Uterus (tissue), 4 donors: Measurements from ENCODE around the gene REN. TPM values are rescaled to one million over a fixed set of nuclear protein-coding genes. Genes with fewer than 3 reads are reported as not detected.

Experiments
- DNase-seq, 2 donors: peaks; one replicate each; pipeline ENCODE4 v3.0.0-alpha.2; 2019 to 2020
- H3K27ac ChIP-seq, 2 donors: fragments of 200-600 bp; sonication (generic); 1 replicate in 1 of 2; 2 replicates in 1 of 2; pipeline ENCODE4 v1.5.1; 2016 to 2018
- H3K27me3 ChIP-seq, 2 donors: fragments of 200-600 bp; sonication (generic); one replicate each; pipeline ENCODE4 v1.5.1; 2018 to 2019; ENCODE audit warnings: control low read depth in 1 of 2
- H3K36me3 ChIP-seq, 2 donors: fragments of 200-600 bp; sonication (generic); one replicate each; pipeline ENCODE4 v1.5.1; 2019; ENCODE audit warnings: control low read depth in 1 of 2
- H3K4me1 ChIP-seq, 2 donors: fragments of 200-600 bp; sonication (generic); one replicate each; pipeline ENCODE4 v1.5.1; 2018 to 2019; ENCODE audit warnings: control low read depth in 1 of 2
- H3K4me3 ChIP-seq, 2 donors: fragments of 200-600 bp; sonication (generic); 1 replicate in 1 of 2; 2 replicates in 1 of 2; pipeline ENCODE4 v1.5.1; 2018 to 2019; ENCODE audit warnings: mild to moderate bottlenecking in 1 of 2
- H3K9me3 ChIP-seq, 2 donors: fragments of 200-600 bp; sonication (generic); one replicate each; pipeline ENCODE4 v1.5.1; 2019; ENCODE audit warnings: control low read depth in 1 of 2
- CTCF ChIP-seq, 4 experiments: fragments of 200-600 bp in 2 of 4; fragments of 450-650 bp in 2 of 4; sonication (generic) in 2 of 4; IDR thresholded peaks; one replicate each; pipeline ENCODE4 v1.5.1; 2016 to 2019; ENCODE audit warnings: antibody characterized with exemption in 4 of 4, mild to moderate bottlenecking in 2 of 4, moderate library complexity in 1 of 4
- POLR2A ChIP-seq, 2 donors: fragments of 450-650 bp; IDR thresholded peaks; one replicate each; pipeline ENCODE4 v1.6.1; 2016; ENCODE audit warnings: antibody characterized with exemption in 2 of 2, mild to moderate bottlenecking in 1 of 2, moderate library complexity in 1 of 2
- intact Hi-C: fragments of 100-400 bp; cut with DNase I; formaldehyde crosslinking; loops from one replicate; pipeline ENCODE4 v1.15.1; 2023; ENCODE audit warnings: low total_unique reads
- total RNA-seq, 4 donors: library from RNA; depleted of rRNA in 3 of 4; stranded (reverse); fragments of >200 nt in 3 of 4; gene quantifications; one replicate each; pipeline versions ENCODE4 v1.1.0 to v1.2.4, GENCODE V29; 2014 to 2023
- donor health status: DM: yes; HTN: yes; CAD: no.

Gene REN
- total RNA-seq, 4 donors from 2014 or later, result 6.8 to 9.4 TPM; not detected in 2

DNA sequence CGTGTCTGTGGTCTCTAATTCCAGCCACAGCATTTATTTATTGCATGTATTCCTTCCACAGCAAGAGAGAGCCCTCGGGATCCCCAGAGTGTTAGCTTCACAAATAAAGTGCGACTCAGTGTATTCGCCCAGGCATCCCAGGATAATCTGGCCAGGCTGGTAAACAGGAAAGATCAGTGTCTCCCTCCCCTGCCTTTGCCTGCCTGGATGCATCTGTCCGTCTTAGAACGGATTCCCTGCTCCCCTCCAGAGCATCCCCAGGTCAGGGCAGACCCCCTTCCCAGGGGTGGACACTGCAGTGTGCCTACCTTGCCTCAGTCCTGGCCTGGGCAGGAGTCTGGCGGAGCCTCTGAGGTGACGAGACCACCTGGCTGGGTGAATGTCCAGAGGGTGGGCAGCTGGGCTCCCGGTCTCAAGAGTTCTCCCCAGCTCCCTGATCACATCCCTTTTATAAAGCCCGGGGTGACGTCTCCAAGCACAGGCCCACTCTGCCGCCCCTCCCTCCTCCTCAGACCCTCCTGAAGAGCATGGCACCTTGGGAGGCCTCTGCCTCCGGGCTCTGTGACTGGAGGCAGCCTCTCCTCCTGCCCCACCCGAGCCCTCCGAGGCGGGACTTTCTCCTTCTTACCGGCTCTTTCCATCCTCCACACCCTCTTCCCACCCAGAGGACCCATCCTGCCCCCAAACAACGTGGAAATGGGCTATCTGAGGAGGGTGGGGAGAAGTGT is 30.1 kb upstream of the REN start, which contains the start of gene KISS1:
TSS of gene KISS1 (minus strand) at position 424 of the 728 bp plus-strand sequence. CDS start 3,615 bp downstream, outside the sequence.
- Histone ChIP-seq H3K27me3 (no peaks in the 10 kb centered on the region), H3K36me3 (no peaks in the 10 kb centered on the region), H3K27ac (no peak within 1 kb of the TSS), H3K9me3 (no peaks in the 10 kb centered on the region), H3K4me3 (no peak within 1 kb of the TSS), H3K4me1 (no peaks in the 10 kb centered on the region)
- no peak for DNase-seq
- intact Hi-C loops, result no loop called here
- TF ChIP-seq CTCF (IDR thresholded peaks at IDR 0.05) (no peak), POLR2A (IDR thresholded peaks at IDR 0.05) (no peak)

DNA sequence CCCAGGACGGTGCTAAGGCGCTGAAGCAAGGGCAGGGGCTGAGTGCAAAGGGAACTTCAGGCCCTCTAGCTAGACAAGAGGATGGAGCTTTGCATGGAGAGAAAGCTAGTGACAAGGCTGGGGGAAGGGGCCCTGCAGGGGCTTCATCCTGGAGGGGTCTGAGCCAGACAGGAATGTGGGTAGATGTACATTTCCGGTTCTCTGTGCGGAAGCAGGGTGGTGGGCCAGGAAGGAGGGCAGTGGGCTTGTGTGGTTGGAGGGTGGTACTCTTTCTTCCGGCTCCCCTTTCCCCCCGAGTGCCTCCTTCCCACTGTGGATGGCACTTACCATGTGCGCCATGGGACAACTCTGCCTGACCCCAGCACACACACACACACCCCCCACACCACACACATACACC is 28.6 kb upstream of the REN start:
- TF ChIP-seq POLR2A (IDR thresholded peaks at IDR 0.05), result no peak
- no peak for TF ChIP-seq CTCF (IDR thresholded peaks at IDR 0.05)
- intact Hi-C loops, result no loop called here
- Histone ChIP-seq H3K4me3 (no peak overlapping the region), H3K9me3 (no peaks in the 10 kb centered on the region), H3K27ac (no peak overlapping the region), H3K4me1 (peaks cover 0 to 1% of the 10 kb centered on the region in 2 donors), H3K27me3 (no peaks in the 10 kb centered on the region), H3K36me3 (no peaks in the 10 kb centered on the region)
- DNase-seq, result no peak

DNA sequence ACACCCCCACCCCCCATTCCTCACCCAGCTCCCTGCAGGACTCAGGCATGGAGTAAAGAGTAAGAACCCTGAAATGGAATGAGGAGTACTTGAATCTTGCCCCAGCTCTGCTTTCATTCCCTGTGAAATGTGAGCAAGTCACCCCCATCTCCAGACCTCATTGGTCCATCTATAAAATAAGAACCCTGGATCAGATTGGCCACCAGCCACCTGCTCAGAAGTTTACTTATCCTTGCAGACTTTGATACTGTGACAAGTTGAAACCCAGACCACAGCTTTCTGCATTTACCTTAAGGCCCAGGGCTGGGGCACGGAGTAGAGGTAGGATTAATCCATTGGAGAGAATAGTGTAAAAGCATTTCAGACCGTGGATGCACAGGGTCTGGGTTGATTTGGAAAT is 27.9 kb upstream of the REN start:
- intact Hi-C loops, result no loop called here
- DNase-seq, result no peak
- TF ChIP-seq CTCF (IDR thresholded peaks at IDR 0.05) (no peak), POLR2A (IDR thresholded peaks at IDR 0.05) (no peak)
- Histone ChIP-seq H3K27me3 (no peaks in the 10 kb centered on the region), H3K36me3 (no peaks in the 10 kb centered on the region), H3K27ac (no peak overlapping the region), H3K4me3 (no peak overlapping the region), H3K9me3 (no peaks in the 10 kb centered on the region), H3K4me1 (peaks cover 0 to 4% of the 10 kb centered on the region in 2 donors)

- TF ChIP-seq POLR2A (IDR thresholded peaks at IDR 0.05) (no peak), CTCF (IDR thresholded peaks at IDR 0.05) (no peak)
- Histone ChIP-seq H3K4me1 (peaks cover 0 to 4% of the 10 kb centered on the region in 2 donors), H3K4me3 (no peak overlapping the region), H3K9me3 (no peaks in the 10 kb centered on the region), H3K36me3 (no peaks in the 10 kb centered on the region), H3K27ac (no peak overlapping the region), H3K27me3 (no peaks in the 10 kb centered on the region)
- no peak for DNase-seq
- intact Hi-C loops, result no loop called here
Measured at GRCh38 chr1:204192589-204193352, 26.6 kb upstream of the REN start.

DNA sequence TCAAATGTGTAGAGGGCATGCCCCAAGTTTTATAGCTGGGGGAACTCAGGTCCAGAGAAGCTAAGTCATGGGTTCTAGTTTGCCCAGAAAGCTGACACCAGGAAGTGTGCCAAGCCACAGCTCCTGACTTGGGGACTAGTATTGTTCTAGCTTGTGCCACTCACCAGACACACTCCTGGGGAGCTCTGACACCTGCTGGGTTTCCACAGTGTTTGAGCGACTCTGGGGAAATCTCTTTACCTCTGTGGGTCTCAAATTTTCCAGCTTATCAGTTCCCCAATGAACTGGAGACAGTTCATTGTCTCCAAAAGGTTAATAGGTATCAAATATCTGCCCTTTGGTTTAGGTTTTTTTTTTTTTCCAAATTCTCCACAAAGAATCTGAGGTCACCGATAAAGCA is 25.9 kb upstream of the REN start:
- no peaks in the 10 kb centered on the region for H3K27me3 ChIP-seq
- no peak for DNase-seq
- no peaks in the 10 kb centered on the region for H3K36me3 ChIP-seq
- H3K4me3 ChIP-seq, result no peak overlapping the region
- no peaks in the 10 kb centered on the region for H3K9me3 ChIP-seq
- intact Hi-C loops, result no loop called here
- H3K27ac ChIP-seq, result no peak overlapping the region
- no peak for TF ChIP-seq POLR2A (IDR thresholded peaks at IDR 0.05)
- TF ChIP-seq CTCF (IDR thresholded peaks at IDR 0.05), result no peak
- peaks cover 0 to 4% of the 10 kb centered on the region in 2 donors for H3K4me1 ChIP-seq
